Activated CD8-positive, alpha-beta memory T cell treated with anti-CD3 and anti-CD28 coated beads, Interleukin-2, amount 50 U/mL, for 24 hours (primary cell): ENCODE results near the gene LENG8.
A peak's percentile ranks its signal among the peaks of the same experiment; 100 is the strongest.

ENCODE experiments used
- DNase-seq: peaks from one replicate; pipeline ENCODE4 v3.0.0-alpha.2; 2020; ENCODE audit errors: extremely low read depth

Gene LENG8

GRCh38 chr19:54448774-54449700, at the start of gene LENG8:
Gene LENG8, plus strand, starts transcription at chr19:54449199. Its CDS starts 2,146 bp downstream, at chr19:54451345.
- peak; percentile 92 for DNase-seq

GRCh38 chr19:54400913-54401312, 48.1 kb upstream of the LENG8 start:
- no peak for DNase-seq

GRCh38 chr19:54403054-54403453, 45.9 kb upstream of the LENG8 start:
- no peak for DNase-seq

GRCh38 chr19:54405628-54406027, 43.4 kb upstream of the LENG8 start:
- DNase-seq = no peak

- DNase-seq = no peak
These were observed 41.2 kb upstream of the LENG8 start for GRCh38 chr19:54407780-54408179.

- DNase-seq = no peak
These were observed 40.5 kb upstream of the LENG8 start for GRCh38 chr19:54408456-54409026.

GRCh38 chr19:54411033-54411432, 38.0 kb upstream of the LENG8 start:
- no peak for DNase-seq

DNA sequence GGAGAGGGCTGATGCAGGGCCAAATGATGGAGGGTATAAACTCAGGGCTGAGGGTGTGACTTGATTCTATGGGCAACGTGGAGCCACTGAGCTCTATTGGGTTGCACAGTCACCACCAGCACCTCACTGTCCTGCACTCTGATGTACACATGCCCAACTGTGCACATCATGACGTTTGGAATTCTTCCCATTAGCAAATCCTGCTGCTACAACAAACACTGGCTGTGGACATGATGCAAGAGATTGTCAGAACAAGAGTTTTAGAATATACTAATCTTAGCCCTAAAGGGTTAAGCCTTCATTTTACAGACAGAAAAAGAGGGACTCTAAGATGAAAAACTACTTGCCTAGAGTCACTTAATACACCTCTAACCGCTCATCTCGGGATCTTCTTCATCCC, 36.1 kb upstream of the LENG8 start:
- DNase-seq = no peak

GRCh38 chr19:54414156-54414555, 34.8 kb upstream of the LENG8 start:
- DNase-seq = no peak

- DNase-seq = no peak
These were observed 33.6 kb upstream of the LENG8 start, which contains the start of gene TTYH1 for GRCh38 chr19:54415208-54415900. Gene TTYH1, plus strand, starts transcription at chr19:54415464. Its CDS starts 89 bp downstream, at chr19:54415553.

GRCh38 chr19:54415901-54416673, 32.9 kb upstream of the LENG8 start:
- no peak for DNase-seq

DNA sequence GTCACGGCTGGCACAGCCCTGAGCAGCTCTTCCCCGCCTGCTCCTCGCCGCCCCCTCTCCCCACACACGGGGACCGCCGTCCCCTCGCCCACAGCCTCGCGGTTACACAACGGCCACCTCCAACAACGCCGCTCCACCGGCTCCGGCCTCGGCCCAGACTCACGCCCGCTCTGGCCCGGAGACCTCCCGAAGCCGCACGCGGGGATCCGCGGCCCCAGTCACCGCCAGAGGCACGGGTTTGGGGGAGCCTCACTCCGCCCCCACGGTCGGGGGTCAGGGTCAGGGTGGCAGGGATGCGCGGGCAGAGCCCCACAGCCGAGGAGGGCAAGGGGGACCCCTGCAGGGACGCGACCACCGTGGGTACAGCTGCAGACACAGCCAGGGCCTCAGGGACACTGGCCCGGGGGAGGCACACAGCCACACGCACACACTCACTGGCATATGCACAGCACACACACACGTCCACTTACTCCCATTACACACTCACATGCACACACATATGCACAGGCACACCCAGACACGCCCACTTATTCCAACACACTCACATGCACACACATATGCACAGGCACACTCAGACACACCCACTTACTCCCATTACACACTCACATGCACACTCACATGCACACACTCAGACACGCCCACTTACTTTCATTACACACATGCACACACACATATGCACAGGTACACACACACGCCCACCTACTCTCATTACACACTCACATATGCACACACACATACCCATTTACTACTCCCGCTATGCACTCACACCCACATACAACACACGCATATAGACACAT, 32.1 kb upstream of the LENG8 start:
- no peak for DNase-seq

GRCh38 chr19:54418030-54418929, 30.7 kb upstream of the LENG8 start:
- no peak for DNase-seq

DNA sequence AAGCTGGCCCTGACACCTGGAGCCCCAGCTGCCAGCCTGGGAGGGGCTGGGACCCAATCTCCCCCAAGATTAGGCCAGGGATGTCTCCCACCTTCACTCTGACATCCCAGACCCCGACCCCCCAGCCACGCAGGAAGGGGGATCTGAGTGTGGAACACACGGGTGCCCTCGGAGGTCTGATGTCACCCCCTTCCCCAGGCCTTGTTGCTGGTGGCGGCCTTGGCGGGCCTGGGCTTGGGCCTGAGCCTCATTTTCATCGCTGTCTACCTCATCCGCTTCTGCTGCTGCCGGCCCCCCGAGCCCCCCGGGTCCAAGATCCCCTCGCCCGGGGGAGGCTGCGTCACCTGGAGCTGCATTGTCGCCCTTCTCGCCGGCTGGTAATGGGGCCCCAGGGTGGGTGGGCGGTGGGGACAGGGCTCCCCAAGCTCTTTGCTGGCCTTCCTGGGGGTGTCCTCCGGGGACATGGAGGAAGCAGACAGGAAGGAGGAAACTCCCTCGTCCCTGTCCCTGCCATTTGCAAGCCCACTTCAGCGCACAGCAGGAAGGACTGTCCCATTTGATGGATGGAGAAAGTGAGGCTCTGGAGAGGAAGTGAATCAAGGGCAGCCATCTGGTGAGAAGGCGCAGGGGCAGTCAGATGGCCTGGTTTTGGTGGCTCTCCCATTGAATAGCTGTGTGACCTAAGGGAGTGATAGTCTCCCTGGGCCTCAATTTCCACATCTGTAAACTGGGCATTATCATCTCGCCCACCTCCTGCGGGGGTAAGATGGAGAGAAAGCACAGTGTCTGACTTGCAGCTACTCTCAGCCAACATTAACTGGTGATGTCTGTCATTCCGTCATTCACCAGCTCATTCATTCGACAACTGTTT, 29.8 kb upstream of the LENG8 start:
- no peak for DNase-seq

- no peak for DNase-seq
These were observed 29.0 kb upstream of the LENG8 start for GRCh38 chr19:54420068-54420382.

GRCh38 chr19:54420383-54421168, 28.4 kb upstream of the LENG8 start:
- DNase-seq = no peak

DNA sequence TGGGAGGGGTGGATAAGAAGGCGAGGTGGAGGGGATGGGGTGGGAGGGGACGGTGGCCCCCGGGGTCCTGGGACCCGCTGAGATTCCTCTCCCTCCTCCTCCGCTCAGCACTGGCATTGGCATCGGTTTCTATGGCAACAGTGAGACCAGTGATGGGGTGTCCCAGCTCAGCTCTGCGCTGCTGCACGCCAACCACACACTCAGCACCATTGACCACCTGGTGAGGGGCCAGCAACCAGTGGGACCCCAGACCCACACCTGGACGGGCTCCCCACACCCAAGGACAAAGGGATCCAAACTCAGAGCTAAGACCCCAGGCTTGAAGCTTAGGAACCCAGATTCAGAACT, 27.9 kb upstream of the LENG8 start:
- no peak for DNase-seq

GRCh38 chr19:54421521-54421920, 27.5 kb upstream of the LENG8 start:
- no peak for DNase-seq
